HUES64 (cell line): ENCODE measurements around the gene ADAT1.

ENCODE experiments used
- H3K27ac ChIP-seq: 2 replicates; pipeline ENCODE4 v1.7.0; 2013; ENCODE audit warnings: low read depth, low read length, inconsistent platforms
- H3K27me3 ChIP-seq: 2 replicates; pipeline ENCODE4 v1.6.1; 2013; ENCODE audit warnings: mild to moderate bottlenecking, low read length; ENCODE audit not compliant: insufficient read depth
- H3K36me3 ChIP-seq: 2 replicates; pipeline ENCODE4 v1.6.1; 2013; ENCODE audit warnings: mild to moderate bottlenecking, low read length; ENCODE audit not compliant: insufficient read depth
- H3K4me1 ChIP-seq: 2 replicates; pipeline ENCODE4 v1.6.1; 2013; ENCODE audit warnings: mild to moderate bottlenecking, low read length, moderate library complexity; ENCODE audit not compliant: insufficient read depth
- H3K4me3 ChIP-seq: 2 replicates; pipeline ENCODE4 v1.5.1; 2013; ENCODE audit warnings: mild to moderate bottlenecking, low read length, moderate library complexity
- H3K9ac ChIP-seq: 2 replicates; pipeline ENCODE4 v1.6.1; 2013; ENCODE audit warnings: mild to moderate bottlenecking, low read depth, low read length
- H3K9me3 ChIP-seq: 2 replicates; pipeline ENCODE4 v1.6.1; 2013; ENCODE audit warnings: low read depth, low read length; ENCODE audit not compliant: insufficient read depth
- WGBS: fragments of 150-250, 120-280 bp; methylation state at CpG from one replicate; pipeline ENCODE4 v1.1.7; 2013; ENCODE audit warnings: missing lambda C conversion rate; 5-methylcytosine and 5-hydroxymethylcytosine counted together

ADAT1 gene

GRCh38 chr16:75640598-75640997 is 17.5 kb upstream of the ADAT1 start:
- Histone ChIP-seq H3K27ac (no peak overlapping the region), H3K4me1 (no peaks in the 10 kb centered on the region), H3K9me3 (no peaks in the 10 kb centered on the region), H3K9ac (no peak overlapping the region), H3K36me3 (peaks cover 97% of the 10 kb centered on the region), H3K27me3 (no peaks in the 10 kb centered on the region), H3K4me3 (no peak overlapping the region)
- WGBS: 96% methylated on average over 6 of the region's 6 CpGs

DNA sequence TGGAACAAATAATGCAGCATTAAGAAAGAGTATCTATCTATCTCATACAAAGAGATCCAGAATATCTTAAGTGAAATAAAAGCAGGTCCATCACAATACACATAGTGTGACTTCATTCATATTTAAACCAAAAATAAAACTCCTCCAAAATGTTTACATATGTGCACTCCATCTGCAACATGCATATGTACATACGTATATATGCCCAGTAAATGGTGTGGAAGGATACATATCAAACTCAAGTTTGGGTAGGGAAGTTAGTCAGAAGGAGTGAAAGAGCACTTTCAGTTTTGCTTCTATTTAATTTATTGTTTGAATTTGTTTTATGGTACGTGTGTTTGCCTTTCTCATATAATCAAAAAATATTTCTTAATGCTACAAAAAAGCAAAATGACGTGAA is 12.0 kb upstream of the ADAT1 start:
- no peaks in the 10 kb centered on the region for H3K27me3 ChIP-seq
- peaks cover 96% of the 10 kb centered on the region for H3K36me3 ChIP-seq
- H3K9ac ChIP-seq: no peak overlapping the region
- H3K4me1 ChIP-seq: no peaks in the 10 kb centered on the region
- no peak overlapping the region for H3K4me3 ChIP-seq
- 97% methylated on average over 2 of the region's 3 CpGs for WGBS
- H3K9me3 ChIP-seq: no peaks in the 10 kb centered on the region
- H3K27ac ChIP-seq: no peak overlapping the region

DNA sequence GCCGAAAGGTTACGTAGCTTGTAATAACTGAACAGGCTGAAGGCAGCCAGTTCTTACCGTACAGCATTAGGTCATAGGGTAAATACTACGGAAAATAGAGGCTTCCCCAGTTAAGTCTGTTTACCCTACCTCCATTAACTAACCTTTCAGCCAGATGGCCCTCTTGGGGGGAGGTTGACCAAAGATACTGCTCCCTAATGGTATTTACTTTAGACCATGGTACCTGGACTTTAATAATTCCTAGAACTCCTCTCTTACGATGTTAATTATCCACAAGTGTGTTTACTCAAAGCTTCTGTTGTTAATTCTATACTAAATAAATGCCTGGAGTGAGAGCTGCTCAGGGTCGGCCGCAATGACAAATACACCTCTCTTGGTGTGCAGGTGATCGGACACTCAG is 9.8 kb upstream of the ADAT1 start:
- Histone ChIP-seq H3K4me1 (no peaks in the 10 kb centered on the region), H3K9ac (no peak overlapping the region), H3K27ac (no peak overlapping the region), H3K9me3 (no peaks in the 10 kb centered on the region), H3K4me3 (no peak overlapping the region), H3K27me3 (no peaks in the 10 kb centered on the region), H3K36me3 (peaks cover 97% of the 10 kb centered on the region)
- 94% methylated on average over 7 of the region's 8 CpGs for WGBS

GRCh38 chr16:75630052-75630451 is 7.0 kb upstream of the ADAT1 start:
- no peaks in the 10 kb centered on the region for H3K27me3 ChIP-seq
- no peak overlapping the region for H3K27ac ChIP-seq
- no peaks in the 10 kb centered on the region for H3K9me3 ChIP-seq
- H3K4me3 ChIP-seq: no peak overlapping the region
- no peak overlapping the region for H3K9ac ChIP-seq
- no peaks in the 10 kb centered on the region for H3K4me1 ChIP-seq
- peaks cover 93% of the 10 kb centered on the region for H3K36me3 ChIP-seq
- 98% methylated on average over 3 of the region's 3 CpGs for WGBS

- Histone ChIP-seq H3K4me3 (no peak overlapping the region), H3K4me1 (no peaks in the 10 kb centered on the region), H3K27me3 (no peaks in the 10 kb centered on the region), H3K27ac (no peak overlapping the region), H3K9me3 (no peaks in the 10 kb centered on the region), H3K9ac (no peak overlapping the region), H3K36me3 (peaks cover 84% of the 10 kb centered on the region)
- WGBS: 96% methylated on average over 10 of the region's 10 CpGs
These were observed 6.1 kb upstream of the ADAT1 start for GRCh38 chr16:75629132-75629531.

- H3K36me3 ChIP-seq: peaks cover 76% of the 10 kb centered on the region
- WGBS: 99% methylated on average over 4 of the region's 4 CpGs
These were observed 5.3 kb upstream of the ADAT1 start for GRCh38 chr16:75628351-75628750.

DNA sequence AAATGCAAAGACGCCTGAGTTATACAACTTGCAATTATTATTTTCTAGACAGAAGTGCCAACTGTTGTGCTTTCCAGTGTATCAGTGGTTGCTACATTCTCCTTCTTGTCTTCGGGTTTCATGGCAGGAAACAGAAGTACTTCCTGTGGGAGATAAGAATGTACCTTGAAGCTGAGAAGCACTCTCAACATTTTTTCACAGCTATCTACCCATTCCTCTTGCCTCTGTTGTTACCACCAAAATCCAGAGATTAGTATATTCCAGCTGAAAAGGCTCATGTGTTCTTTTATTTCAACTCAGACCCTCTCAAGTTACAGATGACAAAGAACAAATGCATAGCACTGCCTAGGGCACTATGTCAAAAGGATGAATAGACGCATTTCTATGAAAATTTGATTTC is 4.8 kb upstream of the ADAT1 start:
- H3K27me3 ChIP-seq: no peaks in the 10 kb centered on the region
- no peaks in the 10 kb centered on the region for H3K4me1 ChIP-seq
- no peak overlapping the region for H3K4me3 ChIP-seq
- H3K9ac ChIP-seq: no peak overlapping the region
- peaks cover 71% of the 10 kb centered on the region for H3K36me3 ChIP-seq
- WGBS: 97% methylated on average over 3 of the region's 3 CpGs
- no peak overlapping the region for H3K27ac ChIP-seq
- no peaks in the 10 kb centered on the region for H3K9me3 ChIP-seq

More at GRCh38 chr16:75628351-75628750, 5.3 kb upstream of the ADAT1 start:
- H3K27ac ChIP-seq: no peak overlapping the region
- no peak overlapping the region for H3K4me3 ChIP-seq
- H3K9me3 ChIP-seq: no peaks in the 10 kb centered on the region
- no peaks in the 10 kb centered on the region for H3K27me3 ChIP-seq
- H3K4me1 ChIP-seq: no peaks in the 10 kb centered on the region
- no peak overlapping the region for H3K9ac ChIP-seq

- 94% methylated on average over 4 of the region's 4 CpGs for WGBS
- Histone ChIP-seq H3K9me3 (no peaks in the 10 kb centered on the region), H3K27ac (no peak overlapping the region), H3K27me3 (no peaks in the 10 kb centered on the region), H3K4me3 (no peak overlapping the region), H3K9ac (no peak overlapping the region), H3K36me3 (peaks cover 62% of the 10 kb centered on the region), H3K4me1 (peaks cover 6% of the 10 kb centered on the region; the same call in 1 of the 2 replicates)
These were observed 3.7 kb upstream of the ADAT1 start for GRCh38 chr16:75626806-75627205.

- 91% methylated on average over 4 of the region's 4 CpGs for WGBS
- peaks cover 52% of the 10 kb centered on the region for H3K36me3 ChIP-seq
- H3K9ac ChIP-seq: no peak overlapping the region
- no peaks in the 10 kb centered on the region for H3K27me3 ChIP-seq
- no peaks in the 10 kb centered on the region for H3K9me3 ChIP-seq
- H3K4me3 ChIP-seq: no peak overlapping the region
- H3K27ac ChIP-seq: no peak overlapping the region
- peaks cover 12% of the 10 kb centered on the region; the same call in 1 of the 2 replicates for H3K4me1 ChIP-seq
These were observed 1.8 kb upstream of the ADAT1 start for GRCh38 chr16:75624921-75625334.

- no peaks in the 10 kb centered on the region for H3K27me3 ChIP-seq
- whole genome bisulfite sequencing: 53% methylated on average over 2 of the region's 2 CpGs
- H3K4me1 ChIP-seq: peaks cover 12% of the 10 kb centered on the region; the same call in 1 of the 2 replicates
- peaks cover 52% of the 10 kb centered on the region for H3K36me3 ChIP-seq
- H3K4me3 ChIP-seq: no peak overlapping the region
- no peaks in the 10 kb centered on the region for H3K9me3 ChIP-seq
- H3K9ac ChIP-seq: no peak overlapping the region
- H3K27ac ChIP-seq: no peak overlapping the region
These were observed 2.0 kb downstream of the ADAT1 start for GRCh38 chr16:75621170-75621477.

DNA sequence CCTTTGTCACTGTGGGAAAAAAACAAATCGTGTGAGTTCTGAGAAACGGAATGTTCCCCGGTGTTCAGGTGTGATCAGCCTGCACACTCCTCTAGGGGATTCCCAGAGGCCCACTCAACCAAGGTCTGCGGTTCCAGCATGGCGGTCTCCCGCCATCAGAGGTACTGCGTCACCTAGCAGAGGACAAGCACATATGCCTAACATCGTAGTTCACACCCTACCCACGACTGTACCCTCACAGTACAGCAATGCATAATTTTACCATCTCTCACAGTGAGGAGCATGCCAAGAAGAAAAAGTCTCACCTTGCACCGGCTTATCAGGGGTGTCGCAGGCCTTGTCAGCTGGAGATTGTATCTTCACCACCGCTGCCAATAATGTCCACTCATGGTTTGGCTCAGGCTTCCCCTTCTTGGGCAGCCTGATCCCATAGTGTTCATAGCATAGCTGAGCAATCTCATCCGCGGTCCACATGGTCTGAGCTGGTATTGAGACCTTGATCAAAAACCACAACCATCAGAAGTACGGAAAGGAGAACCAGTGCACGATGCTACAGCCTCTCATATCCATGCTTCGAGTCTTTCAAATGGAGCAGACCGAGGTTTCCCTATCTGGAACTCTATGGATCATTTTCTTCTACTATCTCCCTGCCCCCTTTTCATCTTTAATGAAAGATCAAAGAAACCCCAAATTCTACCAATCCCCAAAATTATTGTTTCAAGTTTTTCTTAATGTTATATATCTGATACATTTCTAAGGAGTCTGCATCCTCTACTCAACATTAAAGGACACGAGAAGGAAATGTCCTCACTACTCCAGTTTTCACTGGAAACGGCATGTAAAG is 2.5 kb downstream of the ADAT1 start:
- Histone ChIP-seq H3K9me3 (no peaks in the 10 kb centered on the region), H3K36me3 (peaks cover 51% of the 10 kb centered on the region), H3K4me3 (no peak overlapping the region), H3K9ac (no peak overlapping the region), H3K4me1 (peaks cover 12% of the 10 kb centered on the region; the same call in 1 of the 2 replicates), H3K27me3 (no peaks in the 10 kb centered on the region), H3K27ac (no peak overlapping the region)
- WGBS: 95% methylated on average over 20 of the region's 20 CpGs
